ENCODE data around the gene CXorf58. TPM values are rescaled to one million over a fixed set of nuclear protein-coding genes. Genes with fewer than 3 reads are reported as not detected.
"Not testable (repeated sequence)": the region's sequence is repeated elsewhere in the genome, so short reads cannot be mapped to it uniquely, and the experiment has no call there.

CXorf58 gene
- polyA plus RNA-seq, 1 donor = not detected

DNA sequence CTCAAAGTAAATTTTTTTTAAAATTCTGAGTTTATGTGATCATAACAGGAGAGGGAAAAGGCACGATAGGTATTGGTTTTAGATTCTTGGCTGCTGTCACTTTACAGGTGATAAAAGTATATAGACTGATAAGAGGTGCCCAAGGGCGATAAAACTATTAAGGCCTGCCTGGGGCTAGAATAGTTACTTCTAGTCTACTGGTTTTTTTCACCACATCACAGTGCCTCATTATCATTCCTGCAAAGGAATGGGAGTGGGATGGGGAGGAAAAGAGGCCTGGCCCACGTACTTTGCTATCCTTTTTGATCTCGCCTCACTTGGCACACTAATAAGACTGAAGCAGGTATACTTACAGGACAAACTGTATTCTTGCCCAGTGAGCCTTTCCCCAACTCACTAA, 46.6 kb downstream of the CXorf58 start:
- no peak for DNase-seq

DNA sequence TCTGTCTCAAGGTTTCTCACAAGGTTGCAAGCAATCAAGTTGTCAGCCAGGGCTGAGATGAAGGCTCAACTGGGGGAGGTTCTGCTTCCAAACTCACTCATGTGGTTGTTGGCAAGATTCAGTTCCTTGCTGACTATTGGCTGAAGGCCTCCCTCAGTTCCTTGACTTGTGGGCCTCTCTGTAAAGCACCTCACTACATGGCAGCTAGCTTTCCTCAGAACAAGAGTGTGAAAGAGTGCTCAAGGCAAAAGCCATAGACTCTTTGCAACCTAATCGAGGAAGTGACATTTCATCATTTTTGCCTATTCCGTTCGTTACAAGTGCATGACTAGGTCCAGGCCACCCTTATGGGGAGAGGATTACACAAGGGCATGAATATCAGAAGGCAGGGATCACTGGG, 52.0 kb downstream of the CXorf58 start:
- no peak for DNase-seq

DNA sequence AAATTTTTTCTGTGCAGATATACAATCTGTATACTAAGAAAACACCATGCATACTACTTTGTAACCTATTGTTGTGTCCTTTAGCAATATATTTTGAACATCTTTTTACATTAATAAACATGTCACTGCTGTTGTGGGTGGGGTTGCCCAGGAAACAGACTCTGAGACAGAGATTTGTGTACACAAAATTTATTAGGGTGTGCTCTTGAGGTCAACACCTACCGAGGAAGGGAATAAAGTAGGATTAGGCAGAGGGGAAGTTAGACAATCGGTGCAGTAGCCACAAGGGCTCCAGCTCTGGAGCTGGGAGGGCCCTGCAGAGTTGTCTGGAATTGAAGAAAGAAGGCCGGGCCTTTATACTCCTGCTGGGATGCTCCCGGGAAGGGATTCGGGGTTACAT, 56.4 kb downstream of the CXorf58 start:
- no peak for DNase-seq

DNA sequence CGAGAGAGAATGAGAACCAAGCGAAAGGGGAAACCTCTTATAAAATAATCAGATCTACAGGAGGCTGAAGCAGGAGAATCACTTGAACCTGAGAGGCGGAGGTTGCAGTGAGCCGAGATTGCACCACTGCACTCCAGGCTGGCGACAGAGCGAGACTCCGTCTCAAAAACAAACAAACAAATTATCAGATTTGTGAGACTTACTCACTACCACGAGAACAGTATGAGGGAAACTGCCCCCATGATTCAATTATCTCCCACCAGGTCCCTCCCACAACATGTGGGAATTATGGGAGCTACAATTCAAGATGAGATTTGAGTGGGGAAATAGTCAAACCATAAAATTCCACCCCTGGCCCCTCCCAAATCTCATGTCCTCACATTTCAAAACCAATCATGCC, 57.8 kb downstream of the CXorf58 start:
- not testable (repeated sequence) for DNase-seq

DNA sequence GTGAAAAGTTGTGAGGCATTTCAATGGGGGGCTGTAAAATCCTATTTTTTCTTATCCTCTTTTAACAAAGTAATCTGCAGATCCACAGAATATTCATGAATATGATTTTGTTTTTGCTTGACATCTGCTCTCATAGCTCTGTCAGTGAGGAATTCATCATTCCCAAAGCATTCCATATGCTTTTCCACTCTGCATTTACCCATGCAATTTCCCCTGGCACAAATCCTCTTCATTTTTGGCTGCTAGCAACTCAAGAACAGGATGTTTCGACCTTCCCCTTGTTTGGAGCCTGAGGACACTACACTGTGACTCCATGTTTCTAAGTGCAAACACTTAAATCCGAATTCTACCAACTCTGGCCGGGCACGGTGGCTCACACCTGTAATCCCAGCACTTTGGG, 70.7 kb downstream of the CXorf58 start:
- DNase-seq = no peak

DNA sequence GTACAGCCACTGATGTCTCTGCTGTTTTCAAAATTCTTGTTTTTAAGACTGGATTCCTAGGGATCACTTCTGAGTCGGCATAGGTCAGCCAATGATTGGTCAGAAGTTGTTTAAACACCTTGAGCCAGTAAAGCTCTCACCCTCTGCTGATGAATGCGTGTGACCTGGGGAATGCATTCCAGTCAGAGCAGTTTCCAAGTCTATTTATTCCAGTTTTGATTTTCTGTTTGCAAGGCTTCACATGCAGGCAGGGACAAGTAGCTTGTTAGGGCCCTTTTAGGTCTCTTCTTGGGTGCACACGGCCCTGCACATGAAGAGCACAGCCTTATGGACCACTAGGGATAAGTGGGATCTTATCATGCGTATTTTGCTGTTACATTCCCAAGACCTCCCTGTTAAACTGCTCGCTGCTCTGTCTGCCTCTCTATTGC, 72.2 kb downstream of the CXorf58 start:
- DNase-seq = no peak

DNA sequence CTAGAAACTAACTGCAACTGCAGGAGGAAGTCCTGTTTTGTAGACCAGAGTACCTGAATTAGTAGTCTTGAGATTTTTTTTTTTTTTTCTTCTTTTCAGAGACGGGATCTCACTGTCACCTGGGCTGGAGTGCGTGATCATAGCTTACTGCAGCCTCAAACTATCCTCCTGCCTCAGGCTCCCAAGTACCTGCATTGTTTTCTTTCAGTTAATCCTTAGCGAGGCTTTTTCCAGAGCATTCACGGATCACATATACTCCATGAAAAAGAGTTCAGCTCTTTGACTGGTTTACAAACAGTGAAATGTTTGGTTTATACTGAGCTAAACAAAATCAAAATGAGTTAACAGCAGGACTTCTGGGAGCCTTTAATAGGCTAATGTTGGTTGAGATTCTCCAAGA, 73.4 kb downstream of the CXorf58 start:
- DNase-seq = no peak

DNA sequence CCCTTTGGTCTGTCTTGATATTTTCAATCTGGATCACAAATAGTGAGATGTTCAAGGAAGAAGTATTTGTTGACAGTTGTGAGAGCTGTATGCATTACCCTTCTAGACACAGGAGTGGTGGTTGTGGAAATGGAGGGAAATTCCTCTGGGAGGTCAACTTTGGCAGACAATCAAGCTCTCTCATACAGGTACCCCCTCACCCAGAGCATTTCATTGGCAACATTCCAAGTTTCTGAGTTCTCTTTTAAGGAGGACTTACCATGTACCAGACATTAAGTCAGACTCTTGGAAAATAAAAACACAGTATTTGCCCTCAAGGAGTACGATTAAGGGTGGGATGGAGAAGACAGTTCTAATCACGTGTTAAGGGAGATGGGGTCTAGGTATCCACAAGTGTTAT, 73.9 kb downstream of the CXorf58 start:
- no peak for DNase-seq

DNA sequence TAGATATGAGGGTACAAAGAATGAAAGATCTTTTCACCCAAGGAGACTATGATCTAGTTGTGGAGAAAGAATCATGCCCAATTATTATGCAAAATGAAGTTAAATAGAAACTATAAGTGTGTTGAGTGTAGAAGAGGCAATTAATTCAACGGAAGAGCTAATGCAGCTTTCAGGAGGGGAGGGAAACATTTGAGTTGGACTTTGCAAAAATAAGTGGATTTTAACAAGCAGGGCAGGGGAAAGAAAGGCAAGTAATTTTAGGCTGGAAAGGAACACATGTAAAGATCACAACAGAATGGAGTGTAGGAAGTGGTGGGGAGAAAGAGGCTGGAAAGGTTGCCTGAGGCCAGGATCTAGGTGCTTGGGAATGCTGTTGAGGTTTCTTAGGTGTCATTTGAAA, 75.1 kb downstream of the CXorf58 start:
- DNase-seq = no peak

Other genes starting within 250 kb of the CXorf58 start
- 57.3 TPM for gene PRDX4, start 240.5 kb upstream of the CXorf58 start, polyA plus RNA-seq (ENCODE audit: insufficient read length)
- gene ACOT9, start 164.7 kb upstream of the CXorf58 start, polyA plus RNA-seq (ENCODE audit: insufficient read length) = 59.3 TPM
- gene SAT1, start 124.8 kb upstream of the CXorf58 start, polyA plus RNA-seq (ENCODE audit: insufficient read length) = 36.6 TPM
- gene APOO, start 68 bp upstream of the CXorf58 start, polyA plus RNA-seq (ENCODE audit: insufficient read length) = 19.3 TPM
- gene KLHL15, start 119.2 kb downstream of the CXorf58 start, polyA plus RNA-seq (ENCODE audit: insufficient read length) = 10.0 TPM
- gene EIF2S3, start 146.9 kb downstream of the CXorf58 start, polyA plus RNA-seq (ENCODE audit: insufficient read length) = 112 TPM
- 16.6 TPM for gene ZFX, start 241.7 kb downstream of the CXorf58 start, polyA plus RNA-seq (ENCODE audit: insufficient read length)

All from hindlimb muscle (tissue), 1 donor.